HEK293 (cell line): Measurements from ENCODE around the gene COPG1.

Experiments used
- BCL11B ChIP-seq: fragments of 450-650 bp; formaldehyde crosslinking; IDR thresholded peaks from 2 replicates; pipeline ENCODE4 v1.5.1; 2016; ENCODE audit warnings: low read depth, missing biosample characterization, missing genetic modification characterization
- BCL6B ChIP-seq: fragments of 450-650 bp; formaldehyde crosslinking; IDR thresholded peaks from 2 replicates; pipeline ENCODE4 v1.5.1; 2017; ENCODE audit warnings: missing biosample characterization, missing genetic modification characterization
- GLI2 ChIP-seq: fragments of 450-650 bp; formaldehyde crosslinking; IDR thresholded peaks from 2 replicates; pipeline ENCODE4; 2017; ENCODE audit warnings: missing biosample characterization, missing genetic modification characterization, low read depth, borderline replicate concordance
- HOXC10 ChIP-seq: sonication (generic); formaldehyde crosslinking; IDR thresholded peaks from 2 replicates; pipeline ENCODE4 v1.8.1; 2023; ENCODE audit warnings: mild to moderate bottlenecking, missing genetic modification reagents
- KLF1 ChIP-seq: fragments of 450-650 bp; formaldehyde crosslinking; IDR thresholded peaks from 2 replicates; pipeline ENCODE4 v1.5.1; 2016; ENCODE audit warnings: missing biosample characterization, missing genetic modification characterization
- KLF10 ChIP-seq: fragments of 450-650 bp; IDR thresholded peaks from 2 replicates; pipeline ENCODE4 v1.5.1; 2018; ENCODE audit warnings: missing biosample characterization, mild to moderate bottlenecking, missing genetic modification characterization
- KLF8 ChIP-seq: fragments of 450-650 bp; formaldehyde crosslinking; IDR thresholded peaks from 2 replicates; pipeline ENCODE4 v1.5.1; 2016; ENCODE audit warnings: missing biosample characterization, missing genetic modification characterization
- MEIS1 ChIP-seq: sonication (generic); formaldehyde crosslinking; IDR thresholded peaks from 2 replicates; pipeline ENCODE4 v1.8.1; 2022; ENCODE audit warnings: missing genetic modification reagents, mild to moderate bottlenecking, borderline replicate concordance
- PRDM1 ChIP-seq: fragments of 450-650 bp; formaldehyde crosslinking; IDR thresholded peaks from 2 replicates; pipeline ENCODE4; 2016; ENCODE audit warnings: missing biosample characterization, missing genetic modification characterization
- PRDM10 ChIP-seq: fragments of 450-650 bp; formaldehyde crosslinking; IDR thresholded peaks from 2 replicates; pipeline ENCODE4 v1.5.1; 2016; ENCODE audit warnings: missing biosample characterization, missing genetic modification characterization
- TRIM28 ChIP-seq: IDR thresholded peaks from 2 replicates; pipeline ENCODE4 v1.6.1; 2011; ENCODE audit warnings: low read length, control low read depth, borderline replicate concordance
- ZBTB20 ChIP-seq: fragments of 450-650 bp; formaldehyde crosslinking; IDR thresholded peaks from 2 replicates; pipeline ENCODE4 v1.5.1; 2016; ENCODE audit warnings: missing biosample characterization, missing genetic modification characterization
- ZBTB8A ChIP-seq: fragments of 450-650 bp; formaldehyde crosslinking; IDR thresholded peaks from 2 replicates; pipeline ENCODE4 v1.5.1; 2016; ENCODE audit warnings: missing biosample characterization, missing genetic modification characterization
- ZFHX2 ChIP-seq: fragments of 450-650 bp; formaldehyde crosslinking; conservative IDR thresholded peaks from 2 replicates; pipeline ENCODE4 v1.5.1; 2016; ENCODE audit warnings: missing biosample characterization, missing genetic modification characterization
- ZIC2 ChIP-seq: fragments of 450-650 bp; formaldehyde crosslinking; IDR thresholded peaks from 2 replicates; pipeline ENCODE4 v1.5.1; 2016; ENCODE audit warnings: missing biosample characterization, missing genetic modification characterization
- ZNF132 ChIP-seq: fragments of 450-650 bp; formaldehyde crosslinking; IDR thresholded peaks from 2 replicates; pipeline ENCODE4 v1.5.1; 2017; ENCODE audit warnings: missing biosample characterization, missing genetic modification characterization, borderline replicate concordance
- ZNF214 ChIP-seq: fragments of 450-650 bp; formaldehyde crosslinking; IDR thresholded peaks from 2 replicates; pipeline ENCODE4 v1.5.1; 2017; ENCODE audit warnings: missing biosample characterization, mild to moderate bottlenecking, missing genetic modification characterization, borderline replicate concordance
- ZNF324 ChIP-seq: fragments of 450-650 bp; formaldehyde crosslinking; IDR thresholded peaks from 2 replicates; pipeline ENCODE4 v1.5.1; 2016; ENCODE audit warnings: missing biosample characterization, missing genetic modification characterization
- ZNF391 ChIP-seq: fragments of 450-650 bp; formaldehyde crosslinking; IDR thresholded peaks from 2 replicates; pipeline ENCODE4 v1.5.1; 2016; ENCODE audit warnings: low read depth, missing biosample characterization, missing genetic modification characterization, borderline replicate concordance
- ZNF394 ChIP-seq: fragments of 450-650 bp; formaldehyde crosslinking; IDR thresholded peaks from 2 replicates; pipeline ENCODE4 v1.5.1; 2016; ENCODE audit warnings: missing biosample characterization, missing genetic modification characterization, mild to moderate bottlenecking, moderate library complexity, borderline replicate concordance
- ZNF513 ChIP-seq: fragments of 450-650 bp; IDR thresholded peaks from 2 replicates; pipeline ENCODE4 v1.5.1; 2018; ENCODE audit warnings: missing biosample characterization, missing genetic modification characterization
- ZNF596 ChIP-seq: fragments of 450-650 bp; IDR thresholded peaks from 2 replicates; pipeline ENCODE4 v1.5.0; 2018; ENCODE audit warnings: missing biosample characterization, mild to moderate bottlenecking, missing genetic modification characterization, moderate library complexity
- ZNF610 ChIP-seq: fragments of 450-650 bp; formaldehyde crosslinking; IDR thresholded peaks from 2 replicates; pipeline ENCODE4 v1.5.1; 2016; ENCODE audit warnings: missing biosample characterization, missing genetic modification characterization, borderline replicate concordance
- ZNF623 ChIP-seq: fragments of 450-650 bp; formaldehyde crosslinking; IDR thresholded peaks from 2 replicates; pipeline ENCODE4 v1.5.1; 2016; ENCODE audit warnings: missing biosample characterization, missing genetic modification characterization
- ZNF701 ChIP-seq: fragments of 450-650 bp; formaldehyde crosslinking; IDR thresholded peaks from 2 replicates; pipeline ENCODE4 v1.5.1; 2016; ENCODE audit warnings: missing biosample characterization, missing genetic modification characterization
- ZNF704 ChIP-seq: fragments of 450-650 bp; formaldehyde crosslinking; IDR thresholded peaks from 2 replicates; pipeline ENCODE4 v1.5.1; 2016; ENCODE audit warnings: missing biosample characterization, missing genetic modification characterization
- ZNF768 ChIP-seq: fragments of 450-650 bp; formaldehyde crosslinking; IDR thresholded peaks from 2 replicates; pipeline ENCODE4 v1.5.1; 2018; ENCODE audit warnings: missing biosample characterization, mild to moderate bottlenecking, missing genetic modification characterization
- ZNF777 ChIP-seq: fragments of 450-650 bp; formaldehyde crosslinking; IDR thresholded peaks from 2 replicates; pipeline ENCODE4 v1.5.1; 2017; ENCODE audit warnings: missing biosample characterization, missing genetic modification characterization, borderline replicate concordance
- ZSCAN4 ChIP-seq: fragments of 450-650 bp; formaldehyde crosslinking; IDR thresholded peaks from 2 replicates; pipeline ENCODE4 v1.5.1; 2017; ENCODE audit warnings: missing biosample characterization, missing genetic modification characterization
- ZXDB ChIP-seq: fragments of 450-650 bp; formaldehyde crosslinking; IDR thresholded peaks from 2 replicates; pipeline ENCODE4 v1.5.1; 2016; ENCODE audit warnings: missing biosample characterization, missing genetic modification characterization

The COPG1 gene

GRCh38 chr3:129316248-129317013, 67.0 kb downstream of the COPG1 start (continued):
- TF ChIP-seq GLI2 (tag by site-specific recombination) (no peak), ZFHX2 (tag by site-specific recombination) (no peak), ZNF777 (tag by site-specific recombination) (no peak), ZNF132 (tag by site-specific recombination) (no peak), MEIS1 (CRISPR knock-in tag) (no peak), TRIM28 (no peak), ZNF214 (tag by site-specific recombination) (no peak), KLF10 (tag by site-specific recombination) (no peak), BCL11B (tag by site-specific recombination) (no peak), BCL6B (tag by site-specific recombination) (no peak), KLF1 (tag by site-specific recombination) (no peak; the same call in 1 of the 2 replicates), ZNF596 (tag by site-specific recombination) (no peak), ZNF768 (tag by site-specific recombination) (no peak), ZNF610 (tag by site-specific recombination) (no peak), ZNF513 (tag by site-specific recombination) (no peak), KLF8 (peak; percentile 66), ZBTB8A (tag by site-specific recombination) (peak; percentile 74), ZNF701 (no peak), ZIC2 (tag by site-specific recombination) (peak; percentile 49), ZNF324 (tag by site-specific recombination) (peak; percentile 34; the same call in 1 of the 2 replicates), PRDM10 (tag by site-specific recombination) (0 out of 2 replicates have a peak, but pooled peaks have one; percentile 30), ZNF391 (tag by site-specific recombination) (no peak), ZXDB (tag by site-specific recombination) (peak; percentile 66), ZSCAN4 (tag by site-specific recombination) (peak; percentile 12; the same call in 1 of the 2 replicates), ZNF704 (tag by site-specific recombination) (no peak), ZNF394 (peak; percentile 65), ZBTB20 (peak; percentile 87), HOXC10 (CRISPR knock-in tag) (no peak), ZNF623 (tag by site-specific recombination) (peak; percentile 50), PRDM1 (tag by site-specific recombination) (no peak)
